Omental fat pad (tissue), 4 donors: ENCODE measurements around the gene TECTA. TPM values are rescaled to one million over a fixed set of nuclear protein-coding genes. Genes with fewer than 3 reads are reported as not detected.
"Not testable (repeated sequence)": the region's sequence is repeated elsewhere in the genome, so short reads cannot be mapped to it uniquely, and the experiment has no call there.

Experiments used
- ATAC-seq: fragments of 150-250 bp; one replicate; pipeline ENCODE4 v1.9.1; 2016; ENCODE audit warnings: mild to moderate bottlenecking, moderate library complexity; ENCODE audit not compliant: low FRiP score
- DNase-seq: peaks from one replicate; pipeline ENCODE4 v3.0.0-alpha.2; 2019; ENCODE audit warnings: low spot score
- CTCF ChIP-seq, 3 donors: fragments of 450-650 bp; IDR thresholded peaks; one replicate each; pipeline ENCODE4 v1.5.1; 2016 to 2017; ENCODE audit warnings: antibody characterized with exemption in 3 of 3, mild to moderate bottlenecking in 3 of 3, moderate library complexity in 2 of 3
- total RNA-seq, 4 donors: library from RNA; depleted of rRNA; stranded (reverse); fragments of >200 nt; gene quantifications; one replicate each; pipeline ENCODE4 v1.1.0, GENCODE V29; 2016

The TECTA gene
- total RNA-seq, 4 donors from 2014 or later = 0.48 to 1.5 (median 1.0) TPM

GRCh38 chr11:121236115-121237001, 135.3 kb downstream of the TECTA start:
- no peak for TF ChIP-seq CTCF (IDR thresholded peaks at IDR 0.05)
- DNase-seq (no peak), ATAC-seq (no peak)

GRCh38 chr11:121237247-121237646, 136.2 kb downstream of the TECTA start:
- not testable (repeated sequence) for DNase-seq, ATAC-seq

GRCh38 chr11:121237686-121238658, 136.9 kb downstream of the TECTA start:
- ATAC-seq = no peak
- no peak for DNase-seq
- TF ChIP-seq CTCF (IDR thresholded peaks at IDR 0.05) = no peak

- TF ChIP-seq CTCF (IDR thresholded peaks at IDR 0.05) = no peak
- DNase-seq = no peak
- no peak for ATAC-seq
Observed at GRCh38 chr11:121238956-121239355, 137.9 kb downstream of the TECTA start.

GRCh38 chr11:121240001-121240400, 139.0 kb downstream of the TECTA start:
- DNase-seq, ATAC-seq: not testable (repeated sequence)

- DNase-seq (no peak), ATAC-seq (no peak)
- no peak for TF ChIP-seq CTCF (IDR thresholded peaks at IDR 0.05)
Observed at GRCh38 chr11:121240650-121241303, 139.7 kb downstream of the TECTA start.

Other genes starting within 250 kb of the TECTA start
- 10 to 100 TPM; 14.1 to 38.6 (median 16.4) TPM for gene TBCEL, start 77.1 kb upstream of the TECTA start, total RNA-seq
- gene SC5D, start 191.5 kb downstream of the TECTA start, total RNA-seq = 10 to 100 TPM; 16.9 to 30.3 (median 26.8) TPM